ENCODE data around the gene PRKN.

DNA sequence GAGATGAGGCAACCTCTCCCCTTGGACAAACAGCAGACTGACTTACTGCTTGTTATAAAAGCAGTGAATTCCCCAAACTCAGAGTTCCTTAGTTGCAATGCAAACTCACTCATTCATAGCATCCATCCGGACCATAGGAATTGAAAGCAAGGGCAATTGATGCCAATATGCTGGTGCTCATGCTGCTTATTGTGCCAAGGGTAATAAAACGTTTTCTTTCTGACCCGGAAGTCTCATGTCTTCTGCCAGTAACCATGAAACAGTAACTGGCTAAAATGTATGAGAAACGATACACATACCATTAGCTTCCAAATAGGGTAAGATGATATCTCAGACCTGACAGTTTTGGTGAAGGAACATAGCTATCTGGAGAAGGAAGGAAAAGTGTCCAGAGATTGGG lies 18.1 kb downstream of the PRKN start:
- TF ChIP-seq POLR2A (IDR thresholded peaks at IDR 0.05): no peak
- TF ChIP-seq CTCF (IDR thresholded peaks at IDR 0.05): no peak
